ENCODE measurements around the gene DALRD3.
A peak's percentile ranks its signal among the peaks of the same experiment; 100 is the strongest.

Gene DALRD3

GRCh38 chr3:49028673-49029562 lies 10.5 kb upstream of the DALRD3 start, which contains the start of gene IMPDH2 (continued):
- TF ChIP-seq PATZ1 (tag by site-specific recombination; IDR thresholded peaks at IDR 0.05), result peak; percentile 77
- TF ChIP-seq CTCF (tag by site-specific recombination; IDR thresholded peaks at IDR 0.05), result peak; percentile 48
- peak; percentile 76 for TF ChIP-seq ZNF2 (tag by site-specific recombination; IDR thresholded peaks at IDR 0.05)
- no peak for TF ChIP-seq ZNF341 (tag by site-specific recombination; IDR thresholded peaks at IDR 0.05; ENCODE audit: low read depth)
- peak; percentile 55; the same call in 1 of the 2 replicates for TF ChIP-seq YY1 (tag by site-specific recombination; IDR thresholded peaks at IDR 0.05)
- peak; percentile 91 for TF ChIP-seq ZFHX2 (tag by site-specific recombination; conservative IDR thresholded peaks at IDR 0.05)
- peak; percentile 54 for TF ChIP-seq INSM2 (tag by site-specific recombination; IDR thresholded peaks at IDR 0.05)
- peak; percentile 79 for TF ChIP-seq KLF9 (tag by site-specific recombination; IDR thresholded peaks at IDR 0.05; ENCODE audit: low read depth)
- no peak for TF ChIP-seq ZNF704 (tag by site-specific recombination; IDR thresholded peaks at IDR 0.05)
- TF ChIP-seq ZNF404 (tag by site-specific recombination; IDR thresholded peaks at IDR 0.05), result no peak
- TF ChIP-seq ZNF629 (tag by site-specific recombination; IDR thresholded peaks at IDR 0.05), result peak; percentile 98
- TF ChIP-seq RBAK (tag by site-specific recombination; IDR thresholded peaks at IDR 0.05), result no peak
- TF ChIP-seq MEIS1 (CRISPR knock-in tag; IDR thresholded peaks at IDR 0.05; ENCODE audit: borderline replicate concordance), result no peak
- peak; percentile 57; the same call in 1 of the 2 replicates for TF ChIP-seq ZNF639 (tag by site-specific recombination; IDR thresholded peaks at IDR 0.05)
- peak; percentile 74; the same call in 1 of the 2 replicates for TF ChIP-seq ZNF660 (tag by site-specific recombination; IDR thresholded peaks at IDR 0.05)
- TF ChIP-seq SP7 (tag by site-specific recombination; IDR thresholded peaks at IDR 0.05), result peak; percentile 77
- TF ChIP-seq WT1 (tag by site-specific recombination; IDR thresholded peaks at IDR 0.05), result peak; percentile 25; the same call in 1 of the 2 replicates
- no peak for TF ChIP-seq OSR2 (tag by site-specific recombination; IDR thresholded peaks at IDR 0.05)
- TF ChIP-seq ZNF132 (tag by site-specific recombination; IDR thresholded peaks at IDR 0.05; ENCODE audit: borderline replicate concordance), result no peak
- TF ChIP-seq SCRT1 (tag by site-specific recombination; IDR thresholded peaks at IDR 0.05; ENCODE audit: borderline replicate concordance), result no peak
- TF ChIP-seq TCF7L2 (IDR thresholded peaks at IDR 0.05; ENCODE audit: borderline replicate concordance, low read depth, low read length), result no peak
- TF ChIP-seq ZNF114 (tag by site-specific recombination; IDR thresholded peaks at IDR 0.05), result no peak
- peak; percentile 39; the same call in 1 of the 2 replicates for TF ChIP-seq ZNF398 (tag by site-specific recombination; IDR thresholded peaks at IDR 0.05)
- TF ChIP-seq ZNF112 (tag by site-specific recombination; IDR thresholded peaks at IDR 0.05), result no peak
- no peak for TF ChIP-seq PRDM1 (tag by site-specific recombination; IDR thresholded peaks at IDR 0.05)
- TF ChIP-seq ZBTB1 (tag by site-specific recombination; IDR thresholded peaks at IDR 0.05), result no peak
- no peak; the same call in 1 of the 2 replicates for TF ChIP-seq ZNF561 (tag by site-specific recombination; IDR thresholded peaks at IDR 0.05; ENCODE audit: borderline replicate concordance)
- TF ChIP-seq KLF1 (tag by site-specific recombination; IDR thresholded peaks at IDR 0.05), result peak; percentile 78
- no peak for TF ChIP-seq HOXC10 (CRISPR knock-in tag; IDR thresholded peaks at IDR 0.05)

Data from HEK293 (cell line).